Lower lobe of right lung (tissue), 2 donors: Measurements from ENCODE around the gene PIK3AP1. TPM values are rescaled to one million over a fixed set of nuclear protein-coding genes. Genes with fewer than 3 reads are reported as not detected.

Experiments
- ATAC-seq, 2 donors: fragments of 200-7000 bp; cut with Tn5 transposase; one replicate each; pipeline ENCODE4 v1.9.1; 2020 to 2022; ENCODE audit warnings: mild to moderate bottlenecking in 2 of 2, moderate library complexity in 2 of 2
- DNase-seq: peaks from one replicate; pipeline ENCODE4 v3.0.0-alpha.2; 2020
- H3K27ac ChIP-seq: fragments of 200-600 bp; one replicate; pipeline ENCODE4 v1.8.0; 2022
- H3K27me3 ChIP-seq: fragments of 200-600 bp; one replicate; pipeline ENCODE4 v1.8.0; 2022; ENCODE audit warnings: low read depth
- H3K36me3 ChIP-seq: fragments of 200-600 bp; one replicate; pipeline ENCODE4 v1.8.0; 2022; ENCODE audit warnings: mild to moderate bottlenecking
- H3K4me1 ChIP-seq: fragments of 200-600 bp; one replicate; pipeline ENCODE4 v1.8.0; 2022
- H3K4me3 ChIP-seq: fragments of 200-600 bp; one replicate; pipeline ENCODE4 v1.8.0; 2022; ENCODE audit warnings: mild to moderate bottlenecking
- H3K9me3 ChIP-seq: fragments of 200-600 bp; one replicate; pipeline ENCODE4 v1.8.0; 2022
- intact Hi-C: fragments of 100-400 bp; cut with DNase I; formaldehyde crosslinking; loops from one replicate; pipeline ENCODE4 v1.11.0; 2022
- total RNA-seq: library from RNA; stranded (reverse); fragmentation: NEBNext Ultra II Directional; extraction: Animal tissue kit (Norgen Biotek cat#: 25700); gene quantifications from one replicate; pipeline ENCODE4 v1.2.1, GENCODE V29; 2021
- TF ChIP-seq, protein P1 (sequence below): fragments of 200-600 bp; IDR thresholded peaks from one replicate; pipeline ENCODE4 v1.8.0; 2022; ENCODE audit warnings: antibody characterized with exemption, mild to moderate bottlenecking
- donor health status: DM: no; HTN: yes; CAD: no; lungs with severe emphysema.

The PIK3AP1 gene
- total RNA-seq, 1 donor from 2014 or later: 71.6 TPM

DNA sequence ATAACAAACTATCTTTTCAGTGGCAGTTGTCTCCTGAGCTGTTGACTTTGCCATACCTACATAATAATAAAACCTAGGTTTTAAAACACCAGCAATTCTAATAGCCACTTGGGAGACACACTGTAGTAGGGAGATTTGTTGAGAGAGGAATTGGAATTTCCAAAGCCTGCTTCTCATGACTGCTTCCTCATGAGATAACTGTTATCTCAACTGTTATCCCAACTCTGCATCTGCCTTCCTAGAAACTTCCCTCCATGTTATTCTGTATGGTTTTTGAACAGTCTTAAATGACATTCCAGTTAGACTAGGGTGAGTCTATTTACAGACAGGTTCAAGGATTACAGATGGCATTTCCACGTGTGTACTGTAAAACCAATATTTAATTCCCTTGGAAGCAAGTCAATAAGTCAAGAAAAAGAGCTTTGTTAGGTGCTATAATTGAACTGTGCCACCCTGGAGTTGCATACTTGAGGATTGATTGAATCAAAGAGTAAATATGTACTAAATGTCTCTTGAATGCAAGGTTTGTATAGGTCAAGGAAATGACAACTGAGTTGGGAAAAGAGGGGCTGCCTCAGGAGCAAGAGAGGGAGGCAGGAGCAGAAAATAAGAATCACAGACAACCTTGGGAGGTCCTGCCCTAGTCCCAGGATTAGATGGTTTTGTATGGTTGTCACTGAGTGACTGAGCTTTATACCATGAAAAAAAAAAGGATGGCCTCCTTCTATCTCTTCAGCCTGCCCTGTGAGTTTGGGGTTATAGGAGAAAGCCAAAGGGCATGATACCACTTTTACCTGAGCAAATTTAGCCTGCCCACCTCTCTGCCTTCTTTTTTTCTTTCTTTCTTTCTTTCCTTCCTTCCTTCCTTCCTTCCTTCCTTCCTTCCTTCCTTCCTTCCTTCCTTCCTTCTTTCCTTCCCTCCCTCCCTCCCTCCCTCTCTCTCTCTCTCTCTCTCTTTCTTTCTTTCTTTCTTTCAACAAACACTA is 123.6 kb downstream of the PIK3AP1 start:
- ATAC-seq: no peak
- DNase-seq: no peak
- Histone ChIP-seq H3K9me3 (no peaks in the 10 kb centered on the region), H3K27me3 (no peaks in the 10 kb centered on the region), H3K4me1 (no peaks in the 10 kb centered on the region), H3K36me3 (peaks cover 6% of the 10 kb centered on the region), H3K27ac (no peak overlapping the region), H3K4me3 (no peak overlapping the region)
- TF ChIP-seq, protein P1, sequence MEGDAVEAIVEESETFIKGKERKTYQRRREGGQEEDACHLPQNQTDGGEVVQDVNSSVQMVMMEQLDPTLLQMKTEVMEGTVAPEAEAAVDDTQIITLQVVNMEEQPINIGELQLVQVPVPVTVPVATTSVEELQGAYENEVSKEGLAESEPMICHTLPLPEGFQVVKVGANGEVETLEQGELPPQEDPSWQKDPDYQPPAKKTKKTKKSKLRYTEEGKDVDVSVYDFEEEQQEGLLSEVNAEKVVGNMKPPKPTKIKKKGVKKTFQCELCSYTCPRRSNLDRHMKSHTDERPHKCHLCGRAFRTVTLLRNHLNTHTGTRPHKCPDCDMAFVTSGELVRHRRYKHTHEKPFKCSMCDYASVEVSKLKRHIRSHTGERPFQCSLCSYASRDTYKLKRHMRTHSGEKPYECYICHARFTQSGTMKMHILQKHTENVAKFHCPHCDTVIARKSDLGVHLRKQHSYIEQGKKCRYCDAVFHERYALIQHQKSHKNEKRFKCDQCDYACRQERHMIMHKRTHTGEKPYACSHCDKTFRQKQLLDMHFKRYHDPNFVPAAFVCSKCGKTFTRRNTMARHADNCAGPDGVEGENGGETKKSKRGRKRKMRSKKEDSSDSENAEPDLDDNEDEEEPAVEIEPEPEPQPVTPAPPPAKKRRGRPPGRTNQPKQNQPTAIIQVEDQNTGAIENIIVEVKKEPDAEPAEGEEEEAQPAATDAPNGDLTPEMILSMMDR: no peak
- intact Hi-C loops: no loop called here

DNA sequence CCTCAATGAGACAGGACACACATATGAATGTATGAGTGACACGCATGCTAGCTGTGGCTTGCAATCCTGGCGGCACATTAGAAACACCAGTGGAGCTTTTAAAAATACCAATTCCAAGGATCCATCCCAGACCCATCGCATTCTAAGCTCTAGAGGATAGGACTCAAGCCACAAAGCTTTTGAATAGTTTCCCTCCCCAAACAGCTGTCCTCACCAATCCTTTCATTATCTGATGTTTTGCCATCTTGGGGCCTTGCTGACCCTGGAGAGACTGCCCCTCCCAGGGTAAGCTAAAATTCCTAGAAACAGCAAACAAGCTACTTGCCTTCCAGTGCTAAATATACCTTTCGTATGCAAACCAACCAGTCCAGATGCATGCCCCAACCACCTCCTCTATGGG is 124.6 kb downstream of the PIK3AP1 start:
- H3K36me3 ChIP-seq: peaks cover 6% of the 10 kb centered on the region
- no peaks in the 10 kb centered on the region for H3K9me3 ChIP-seq
- no peak for ATAC-seq
- H3K27me3 ChIP-seq: no peaks in the 10 kb centered on the region
- intact Hi-C loops: no loop called here
- H3K4me3 ChIP-seq: no peak overlapping the region
- H3K27ac ChIP-seq: no peak overlapping the region
- TF ChIP-seq, protein P1: no peak
- DNase-seq: no peak
- no peaks in the 10 kb centered on the region for H3K4me1 ChIP-seq

DNA sequence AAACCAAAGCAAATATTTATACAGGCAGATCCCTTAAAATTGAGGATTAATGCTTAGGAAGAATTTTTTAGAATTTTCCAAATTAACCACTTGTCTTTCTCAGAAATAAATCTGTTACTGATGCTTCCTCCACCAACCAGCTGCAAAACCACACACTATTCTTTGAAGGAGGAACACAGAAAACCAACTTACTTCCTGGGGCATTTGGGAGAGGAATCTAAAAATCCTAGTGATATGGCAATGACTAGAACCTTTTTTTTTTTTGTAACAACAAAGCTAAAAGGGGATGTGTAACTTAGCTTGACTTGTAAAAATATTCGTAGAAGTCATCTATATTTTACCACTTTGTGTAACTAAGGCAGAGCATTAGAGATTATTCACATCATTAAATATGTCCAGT is 128.4 kb downstream of the PIK3AP1 start:
- H3K36me3 ChIP-seq: no peaks in the 10 kb centered on the region

DNA sequence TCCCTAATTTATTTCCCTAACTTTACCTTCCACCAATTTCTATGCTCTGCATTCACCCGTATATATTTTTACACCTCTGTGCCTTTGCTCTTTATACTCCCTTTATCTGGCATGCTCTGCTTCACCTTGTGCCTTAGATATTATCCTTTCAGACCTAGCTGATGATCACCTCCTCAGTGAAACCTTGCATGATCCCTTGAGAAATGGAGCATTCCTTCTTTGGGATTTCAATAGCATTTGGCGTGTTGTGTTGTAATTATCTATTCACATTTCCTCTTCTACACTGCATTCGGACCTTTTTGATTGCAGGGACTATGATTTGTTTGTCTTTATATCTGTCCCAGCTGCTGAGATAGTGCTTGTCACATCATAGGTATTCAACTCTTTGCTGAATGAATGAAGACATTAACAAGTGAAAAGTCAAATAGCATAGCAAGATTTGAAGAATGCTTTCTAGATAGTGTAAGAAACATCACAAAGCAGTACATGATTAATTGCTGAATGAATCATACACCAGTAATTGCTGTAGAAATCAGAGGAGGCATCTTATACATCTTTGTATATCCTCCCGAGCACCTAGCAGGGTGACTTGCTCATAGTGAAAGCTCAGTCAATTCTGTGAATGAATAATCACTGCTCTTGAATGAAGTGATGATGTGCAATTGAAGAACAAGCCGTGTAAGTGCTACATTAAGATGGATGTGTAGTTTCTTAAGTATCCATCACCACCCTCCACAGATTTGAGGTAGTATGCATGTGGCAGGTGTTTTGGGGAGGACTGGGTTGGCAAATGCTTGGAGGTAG is 131.5 kb downstream of the PIK3AP1 start:
- Histone ChIP-seq H3K27ac (no peak overlapping the region), H3K9me3 (no peaks in the 10 kb centered on the region), H3K4me3 (no peak overlapping the region), H3K27me3 (no peaks in the 10 kb centered on the region), H3K4me1 (peaks cover 42% of the 10 kb centered on the region), H3K36me3 (no peaks in the 10 kb centered on the region)
- intact Hi-C loops: no loop called here
- no peak for ATAC-seq
- TF ChIP-seq, protein P1: no peak
- no peak for DNase-seq

More for the DNA sequence above, 128.4 kb downstream of the PIK3AP1 start:
- DNase-seq: no peak
- no peaks in the 10 kb centered on the region for H3K9me3 ChIP-seq
- no peaks in the 10 kb centered on the region for H3K27me3 ChIP-seq
- H3K27ac ChIP-seq: no peak overlapping the region
- intact Hi-C loops: no loop called here
- TF ChIP-seq, protein P1: no peak
- ATAC-seq: no peak
- H3K4me3 ChIP-seq: no peak overlapping the region
- peaks cover 20% of the 10 kb centered on the region for H3K4me1 ChIP-seq

DNA sequence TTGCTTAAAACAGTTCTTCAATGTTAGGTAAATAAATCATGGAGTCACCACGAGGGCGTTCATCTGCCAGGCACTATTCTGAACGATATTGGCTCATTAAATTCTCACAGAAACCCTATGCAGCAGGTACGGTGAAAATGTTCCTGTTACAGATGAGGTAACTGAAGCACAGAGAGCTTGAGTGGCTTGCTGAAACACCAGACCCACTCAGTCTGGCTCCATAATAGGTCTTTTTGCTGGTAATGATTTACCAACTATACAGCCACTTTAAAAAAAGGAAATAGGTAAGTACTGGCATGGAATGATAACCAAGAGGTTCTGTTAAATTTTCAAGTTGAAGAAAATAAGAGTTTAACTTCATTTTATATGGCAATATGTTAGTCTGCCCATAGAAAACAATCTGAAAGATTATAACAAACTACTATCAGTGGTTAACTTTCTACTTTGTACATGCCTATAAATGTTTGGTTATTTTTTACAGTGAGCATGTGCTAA is 132.2 kb downstream of the PIK3AP1 start:
- TF ChIP-seq, protein P1: no peak
- peaks cover 49% of the 10 kb centered on the region for H3K4me1 ChIP-seq
- DNase-seq (no peak), ATAC-seq (peak in 1 of 2 donors; percentile 33)
- H3K9me3 ChIP-seq: no peaks in the 10 kb centered on the region
- no peaks in the 10 kb centered on the region for H3K36me3 ChIP-seq
- intact Hi-C loops: no loop called here
- no peaks in the 10 kb centered on the region for H3K27me3 ChIP-seq
- H3K4me3 ChIP-seq: peak overlapping the region; percentile 77
- H3K27ac ChIP-seq: peak overlapping the region; percentile 98
